Gastroesophageal sphincter (tissue), 4 donors: ENCODE measurements around the gene CHST1. TPM values are rescaled to one million over a fixed set of nuclear protein-coding genes. Genes with fewer than 3 reads are reported as not detected.

Experiments
- ATAC-seq: fragments of 150-250 bp; one replicate; pipeline ENCODE4 v1.9.1; 2016; ENCODE audit warnings: mild to moderate bottlenecking, moderate library complexity
- H3K27ac ChIP-seq, 4 donors: fragments of 200-600 bp; sonication (generic) in 3 of 4; 1 replicate in 3 of 4; 2 replicates in 1 of 4; pipeline ENCODE4 v1.5.1; 2016 to 2019
- H3K27me3 ChIP-seq: fragments of 200-600 bp; sonication (generic); one replicate; pipeline ENCODE4 v1.5.1; 2019
- H3K36me3 ChIP-seq, 2 donors: fragments of 200-600 bp; sonication (generic); one replicate each; pipeline ENCODE4 v1.5.1; 2019; ENCODE audit warnings: control low read depth in 1 of 2
- H3K4me1 ChIP-seq, 3 donors: fragments of 200-600 bp; sonication (generic); 1 replicate in 2 of 3; 2 replicates in 1 of 3; pipeline ENCODE4 v1.5.1; 2016 to 2019; ENCODE audit warnings: control low read depth in 2 of 3
- H3K4me3 ChIP-seq, 2 donors: fragments of 200-600 bp; sonication (generic); one replicate each; pipeline ENCODE4 v1.5.1; 2019; ENCODE audit warnings: mild to moderate bottlenecking in 1 of 2, moderate library complexity in 1 of 2
- H3K9me3 ChIP-seq, 3 donors: fragments of 200-600 bp; sonication (generic); one replicate each; pipeline ENCODE4 v1.5.1; 2017 to 2019; ENCODE audit warnings: control low read depth in 2 of 3
- EP300 ChIP-seq: sonication (generic); formaldehyde crosslinking; IDR thresholded peaks from one replicate; pipeline ENCODE4 v1.6.1; 2017; ENCODE audit warnings: antibody characterized with exemption, mild to moderate bottlenecking
- POLR2A ChIP-seq, 2 donors: fragments of 450-650 bp; IDR thresholded peaks; one replicate each; pipeline ENCODE4 v1.6.1; 2017; ENCODE audit warnings: antibody characterized with exemption in 2 of 2, mild to moderate bottlenecking in 2 of 2, moderate library complexity in 1 of 2
- POLR2AphosphoS5 ChIP-seq: sonication (generic); formaldehyde crosslinking; IDR thresholded peaks from one replicate; pipeline ENCODE4 v1.6.1; 2017; ENCODE audit warnings: antibody characterized with exemption
- WGBS, 2 donors: methylation state at CpG; one replicate each; pipeline ENCODE4 v1.1.5; 2018; ENCODE audit warnings: low coverage in 1 of 2; 5-methylcytosine and 5-hydroxymethylcytosine counted together
- total RNA-seq, 4 donors: library from RNA; depleted of rRNA; stranded (reverse); fragments of >200 nt; gene quantifications; one replicate each; pipeline ENCODE4 v1.1.0, GENCODE V29; 2016
- TF ChIP-seq, protein P1 (sequence below), 4 experiments: fragments of 200-600 bp in 2 of 4; fragments of 450-650 bp in 2 of 4; sonication (generic) in 1 of 4; IDR thresholded peaks; one replicate each; pipeline ENCODE4 v1.5.1; 2017 to 2019; ENCODE audit warnings: antibody characterized with exemption in 4 of 4, mild to moderate bottlenecking in 2 of 4, moderate library complexity in 2 of 4

CHST1 gene
- total RNA-seq, 4 donors from 2014 or later = 2.1 to 4.7 (median 2.4) TPM

DNA sequence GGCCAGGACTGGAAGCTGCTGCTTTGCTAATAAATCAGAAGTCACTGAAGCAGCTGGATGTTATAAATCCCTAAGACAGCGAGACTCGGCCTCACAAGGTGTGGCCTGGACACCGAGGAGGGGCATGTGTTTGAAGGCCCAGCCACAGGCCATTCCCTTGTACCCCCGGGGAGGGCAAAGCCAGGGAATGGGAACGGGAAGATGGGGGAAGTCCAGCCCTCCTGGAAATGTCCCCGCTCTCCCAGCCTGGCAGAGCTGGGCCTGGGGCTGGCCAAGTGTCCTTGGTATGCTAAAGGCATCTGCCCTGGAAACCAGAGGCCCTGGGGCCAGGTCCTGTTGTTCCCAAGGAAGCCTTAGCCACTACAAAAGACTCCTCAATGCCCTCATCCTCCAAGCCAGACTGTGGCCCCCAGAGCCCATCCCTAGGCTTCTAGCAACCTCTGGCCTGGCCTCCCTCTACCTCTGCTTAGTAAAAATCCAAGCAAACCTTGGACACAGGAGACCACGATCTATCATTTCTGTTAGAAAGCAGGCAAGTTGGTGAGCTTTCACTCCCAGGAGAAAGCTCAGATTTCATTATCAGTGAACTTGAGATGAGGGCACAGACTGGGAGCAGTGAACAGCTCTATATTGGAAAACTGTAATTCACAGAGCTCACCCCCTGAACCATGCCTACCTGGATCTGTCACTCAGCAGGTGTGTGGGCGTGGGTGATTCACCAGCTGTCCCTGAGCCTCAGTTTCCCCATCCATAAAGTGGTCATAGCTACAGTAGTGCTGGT, 11.0 kb downstream of the CHST1 start:
- Histone ChIP-seq H3K27ac (no peak overlapping the region), H3K4me3 (no peak overlapping the region), H3K4me1 (peaks cover 0 to 26% (median 3%) of the 10 kb centered on the region in 3 donors), H3K27me3 (peaks cover 66% of the 10 kb centered on the region), H3K36me3 (peaks cover 0 to 4% of the 10 kb centered on the region in 2 donors), H3K9me3 (no peaks in the 10 kb centered on the region)
- no peak for ATAC-seq
- TF ChIP-seq POLR2AphosphoS5 (no peak), EP300 (no peak)
- TF ChIP-seq, protein P1, sequence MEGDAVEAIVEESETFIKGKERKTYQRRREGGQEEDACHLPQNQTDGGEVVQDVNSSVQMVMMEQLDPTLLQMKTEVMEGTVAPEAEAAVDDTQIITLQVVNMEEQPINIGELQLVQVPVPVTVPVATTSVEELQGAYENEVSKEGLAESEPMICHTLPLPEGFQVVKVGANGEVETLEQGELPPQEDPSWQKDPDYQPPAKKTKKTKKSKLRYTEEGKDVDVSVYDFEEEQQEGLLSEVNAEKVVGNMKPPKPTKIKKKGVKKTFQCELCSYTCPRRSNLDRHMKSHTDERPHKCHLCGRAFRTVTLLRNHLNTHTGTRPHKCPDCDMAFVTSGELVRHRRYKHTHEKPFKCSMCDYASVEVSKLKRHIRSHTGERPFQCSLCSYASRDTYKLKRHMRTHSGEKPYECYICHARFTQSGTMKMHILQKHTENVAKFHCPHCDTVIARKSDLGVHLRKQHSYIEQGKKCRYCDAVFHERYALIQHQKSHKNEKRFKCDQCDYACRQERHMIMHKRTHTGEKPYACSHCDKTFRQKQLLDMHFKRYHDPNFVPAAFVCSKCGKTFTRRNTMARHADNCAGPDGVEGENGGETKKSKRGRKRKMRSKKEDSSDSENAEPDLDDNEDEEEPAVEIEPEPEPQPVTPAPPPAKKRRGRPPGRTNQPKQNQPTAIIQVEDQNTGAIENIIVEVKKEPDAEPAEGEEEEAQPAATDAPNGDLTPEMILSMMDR (IDR thresholded peaks at IDR 0.05) = no peak
- 30 to 60% methylated on average over 2 to 3 of the region's 8 CpGs for WGBS, 2 donors

DNA sequence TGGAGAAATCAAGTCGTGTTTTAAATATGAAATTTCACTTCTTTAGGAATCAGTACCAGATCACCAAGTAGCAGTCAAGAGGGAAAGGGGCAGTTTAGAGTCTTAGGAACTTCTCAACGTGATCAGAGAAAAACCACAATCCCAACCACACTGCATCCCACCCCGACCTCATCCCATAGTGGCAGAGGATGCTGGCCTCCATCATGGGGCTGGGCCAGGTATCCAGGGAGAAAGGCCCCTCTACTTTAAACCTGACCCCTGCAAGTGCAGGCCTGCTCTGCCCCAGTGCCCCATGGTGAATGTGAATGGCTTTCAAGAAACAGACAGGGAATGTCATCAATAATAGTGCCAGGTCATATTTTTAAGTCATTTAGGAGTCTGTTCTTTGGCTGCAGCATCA, 12.1 kb downstream of the CHST1 start:
- peaks cover 0 to 15% (median 1%) of the 10 kb centered on the region in 3 donors for H3K4me1 ChIP-seq
- ATAC-seq = no peak
- TF ChIP-seq, protein P1 (IDR thresholded peaks at IDR 0.05) = no peak
- TF ChIP-seq POLR2A (IDR thresholded peaks at IDR 0.05) = no peak
- TF ChIP-seq POLR2AphosphoS5 = no peak
- TF ChIP-seq EP300 = no peak
- no peak overlapping the region for H3K27ac ChIP-seq
- H3K36me3 ChIP-seq = peaks cover 0 to 4% of the 10 kb centered on the region in 2 donors
- no peaks in the 10 kb centered on the region for H3K9me3 ChIP-seq
- H3K4me3 ChIP-seq = no peak overlapping the region
- WGBS, 2 donors = 76% methylated on average over 2 of the region's 3 CpGs; no CpG with 5 or more reads in 1 of the 2 donors
- peaks cover 64% of the 10 kb centered on the region for H3K27me3 ChIP-seq

DNA sequence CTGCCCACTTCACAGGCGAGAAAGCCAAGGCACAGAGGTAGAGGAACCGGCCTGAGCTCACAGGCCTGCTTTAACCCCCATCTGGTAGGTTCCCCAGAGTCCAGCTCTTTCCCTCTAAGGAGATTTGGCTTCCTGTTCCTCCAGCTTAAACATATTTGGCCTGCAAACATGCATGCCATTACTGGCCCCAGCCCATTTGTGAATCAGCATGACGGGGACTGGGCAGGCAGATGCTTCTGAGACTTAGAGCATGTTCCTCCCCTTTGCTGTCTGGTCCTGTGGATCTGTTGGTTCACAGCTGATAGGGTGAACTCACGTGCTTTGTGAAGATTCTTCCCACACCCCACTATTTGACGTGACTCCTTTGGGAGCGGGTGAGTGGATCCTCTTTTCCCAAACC, 12.6 kb downstream of the CHST1 start:
- H3K36me3 ChIP-seq = peaks cover 0 to 4% of the 10 kb centered on the region in 2 donors
- WGBS, 2 donors = 71 to 80% methylated on average over 5 of the region's 6 CpGs
- no peak for ATAC-seq
- H3K27me3 ChIP-seq = peaks cover 64% of the 10 kb centered on the region
- H3K4me3 ChIP-seq = no peak overlapping the region
- H3K9me3 ChIP-seq = no peaks in the 10 kb centered on the region
- TF ChIP-seq, protein P1 (IDR thresholded peaks at IDR 0.05) = no peak
- TF ChIP-seq POLR2A (IDR thresholded peaks at IDR 0.05) = no peak
- TF ChIP-seq EP300 = no peak
- no peak for TF ChIP-seq POLR2AphosphoS5
- peaks cover 0 to 10% (median 0%) of the 10 kb centered on the region in 3 donors for H3K4me1 ChIP-seq
- no peak overlapping the region for H3K27ac ChIP-seq

- H3K36me3 ChIP-seq = peaks cover 0 to 4% of the 10 kb centered on the region in 2 donors
- no peak for ATAC-seq
Measured at GRCh38 chr11:45651841-45652749, 13.3 kb downstream of the CHST1 start.

GRCh38 chr11:45651156-45651555, 14.3 kb downstream of the CHST1 start:
- Histone ChIP-seq H3K27me3 (peaks cover 63% of the 10 kb centered on the region), H3K4me3 (no peak overlapping the region), H3K9me3 (no peaks in the 10 kb centered on the region), H3K36me3 (peaks cover 0 to 4% of the 10 kb centered on the region in 2 donors), H3K4me1 (peaks cover 0 to 9% (median 0%) of the 10 kb centered on the region in 3 donors), H3K27ac (no peak overlapping the region)
- 50 to 100% methylated on average over 2 of the region's 9 CpGs for WGBS, 2 donors
- TF ChIP-seq POLR2A (IDR thresholded peaks at IDR 0.05) = no peak
- no peak for ATAC-seq

More at GRCh38 chr11:45651841-45652749, 13.3 kb downstream of the CHST1 start:
- no peak for TF ChIP-seq POLR2AphosphoS5
- WGBS, 2 donors = 71 to 76% methylated on average over 8 to 17 of the region's 20 CpGs
- Histone ChIP-seq H3K4me3 (no peak overlapping the region), H3K9me3 (no peaks in the 10 kb centered on the region), H3K27me3 (peaks cover 64% of the 10 kb centered on the region), H3K4me1 (peaks cover 0 to 9% (median 0%) of the 10 kb centered on the region in 3 donors), H3K27ac (no peak overlapping the region)
